Peyer's patch (tissue), 4 donors: Measurements from ENCODE around the gene SLC6A17. TPM values are rescaled to one million over a fixed set of nuclear protein-coding genes. Genes with fewer than 3 reads are reported as not detected.

ENCODE experiments used
- DNase-seq, 3 donors: peaks; one replicate each; pipeline ENCODE4 v3.0.0-alpha.2; 2017 to 2019
- H3K27ac ChIP-seq, 4 donors: fragments of 200-600 bp; sonication (generic); one replicate each; pipeline ENCODE4 v1.5.1; 2016 to 2019
- H3K27me3 ChIP-seq, 2 donors: fragments of 200-600 bp; sonication (generic); one replicate each; pipeline ENCODE4 v1.5.1; 2019
- H3K36me3 ChIP-seq, 3 donors: fragments of 200-600 bp; sonication (generic); one replicate each; pipeline ENCODE4 v1.5.1; 2016 to 2019
- H3K4me1 ChIP-seq, 4 donors: fragments of 200-600 bp; sonication (generic); one replicate each; pipeline ENCODE4 v1.5.1; 2016 to 2019
- H3K4me3 ChIP-seq, 4 donors: fragments of 200-600 bp; sonication (generic); 1 replicate in 3 of 4; 2 replicates in 1 of 4; pipeline ENCODE4 v1.5.1; 2016 to 2019; ENCODE audit warnings: mild to moderate bottlenecking in 1 of 4
- H3K9me3 ChIP-seq, 4 donors: fragments of 200-600 bp; sonication (generic); one replicate each; pipeline ENCODE4 v1.5.1; 2016 to 2019; ENCODE audit warnings: mild to moderate bottlenecking in 1 of 4
- CTCF ChIP-seq, 6 experiments: fragments of 450-650 bp in 4 of 6; fragments of 200-600 bp in 2 of 6; sonication (generic) in 1 of 6; IDR thresholded peaks; one replicate each; pipeline ENCODE4 v1.5.1; 2017 to 2019; ENCODE audit warnings: antibody characterized with exemption in 6 of 6, mild to moderate bottlenecking in 3 of 6, moderate library complexity in 1 of 6
- POLR2A ChIP-seq, 2 donors: fragments of 450-650 bp; IDR thresholded peaks; one replicate each; pipeline ENCODE4 v1.5.1; 2017; ENCODE audit warnings: antibody characterized with exemption in 2 of 2, mild to moderate bottlenecking in 2 of 2, moderate library complexity in 2 of 2
- total RNA-seq, 4 donors: library from RNA; depleted of rRNA; stranded (reverse); fragments of >200 nt; gene quantifications; one replicate each; pipeline ENCODE4 v1.1.0, GENCODE V29; 2016

SLC6A17 gene
- total RNA-seq, 4 donors from 2014 or later: 0.13 to 0.28 TPM; not detected in 2

GRCh38 chr1:110197905-110198629, 47.8 kb downstream of the SLC6A17 start:
- DNase-seq: no peak
- H3K27me3 ChIP-seq: no peaks in the 10 kb centered on the region
- no peaks in the 10 kb centered on the region for H3K36me3 ChIP-seq
- no peak overlapping the region for H3K27ac ChIP-seq
- TF ChIP-seq POLR2A (IDR thresholded peaks at IDR 0.05) (no peak), CTCF (IDR thresholded peaks at IDR 0.05) (no peak)
- H3K4me3 ChIP-seq: no peak overlapping the region
- peaks cover 0 to 4% (median 0%) of the 10 kb centered on the region in 4 donors for H3K4me1 ChIP-seq
- H3K9me3 ChIP-seq: no peaks in the 10 kb centered on the region

- no peak for DNase-seq
- H3K27me3 ChIP-seq: no peaks in the 10 kb centered on the region
- no peaks in the 10 kb centered on the region for H3K36me3 ChIP-seq
- H3K9me3 ChIP-seq: no peaks in the 10 kb centered on the region
- no peak for TF ChIP-seq POLR2A (IDR thresholded peaks at IDR 0.05)
- no peak for TF ChIP-seq CTCF (IDR thresholded peaks at IDR 0.05)
- H3K4me1 ChIP-seq: peaks cover 0 to 4% (median 0%) of the 10 kb centered on the region in 4 donors
- no peak overlapping the region for H3K27ac ChIP-seq
- no peak overlapping the region for H3K4me3 ChIP-seq
Measured at GRCh38 chr1:110198746-110199145, 48.5 kb downstream of the SLC6A17 start.

GRCh38 chr1:110200190-110200589, 49.9 kb downstream of the SLC6A17 start:
- no peak overlapping the region for H3K27ac ChIP-seq
- TF ChIP-seq POLR2A (IDR thresholded peaks at IDR 0.05): no peak
- no peak for TF ChIP-seq CTCF (IDR thresholded peaks at IDR 0.05)
- no peaks in the 10 kb centered on the region for H3K27me3 ChIP-seq
- H3K4me1 ChIP-seq: peaks cover 0 to 4% (median 0%) of the 10 kb centered on the region in 4 donors
- H3K4me3 ChIP-seq: no peak overlapping the region
- DNase-seq: no peak
- H3K36me3 ChIP-seq: no peaks in the 10 kb centered on the region
- no peaks in the 10 kb centered on the region for H3K9me3 ChIP-seq

- no peak for DNase-seq
- H3K4me3 ChIP-seq: no peak overlapping the region
- peaks cover 0 to 4% (median 0%) of the 10 kb centered on the region in 4 donors for H3K4me1 ChIP-seq
- H3K27me3 ChIP-seq: no peaks in the 10 kb centered on the region
- H3K27ac ChIP-seq: no peak overlapping the region
- TF ChIP-seq CTCF (IDR thresholded peaks at IDR 0.05) (no peak), POLR2A (IDR thresholded peaks at IDR 0.05) (no peak)
- H3K9me3 ChIP-seq: no peaks in the 10 kb centered on the region
- H3K36me3 ChIP-seq: no peaks in the 10 kb centered on the region
Measured at GRCh38 chr1:110200666-110201065, 50.4 kb downstream of the SLC6A17 start.

GRCh38 chr1:110201157-110201825, 51.0 kb downstream of the SLC6A17 start:
- Histone ChIP-seq H3K27me3 (no peaks in the 10 kb centered on the region), H3K27ac (no peak overlapping the region), H3K4me1 (peaks cover 0 to 4% (median 0%) of the 10 kb centered on the region in 4 donors), H3K9me3 (no peaks in the 10 kb centered on the region), H3K36me3 (no peaks in the 10 kb centered on the region), H3K4me3 (no peak overlapping the region)
- TF ChIP-seq CTCF (IDR thresholded peaks at IDR 0.05): no peak
- no peak for TF ChIP-seq POLR2A (IDR thresholded peaks at IDR 0.05)
- no peak for DNase-seq
